GM23338 (cell line): ENCODE data around the gene PDE7B. TPM values are rescaled to one million over a fixed set of nuclear protein-coding genes. Genes with fewer than 3 reads are reported as not detected.

ENCODE experiments used
- ATAC-seq: fragments of 200-7000 bp; cut with Tn5 transposase; 3 replicates; pipeline ENCODE4 v1.9.1; 2020
- DNase-seq: peaks from one replicate; pipeline ENCODE4 v3.0.0-alpha.2; 2015; ENCODE audit warnings: low spot score
- H2AFZ ChIP-seq: fragments of 200-600 bp; sonication (generic); 2 replicates; pipeline ENCODE4 v1.8.0; 2016; ENCODE audit warnings: antibody characterized with exemption, mild to moderate bottlenecking, moderate library complexity
- H3F3A ChIP-seq: fragments of 200-600 bp; sonication (generic); replicated peaks from 2 replicates; pipeline ENCODE4 v1.8.0; 2017; ENCODE audit warnings: antibody characterized with exemption, mixed run types, low read depth
- H3K27ac ChIP-seq: fragments of 200-600 bp; sonication (generic); 2 replicates; pipeline ENCODE4 v1.6.1; 2016; ENCODE audit warnings: low read depth
- H3K27me3 ChIP-seq: fragments of 200-600 bp; sonication (generic); 2 replicates; pipeline ENCODE4 v1.8.0; 2016; ENCODE audit warnings: mild to moderate bottlenecking, mixed run types, moderate library complexity; ENCODE audit not compliant: insufficient read depth
- H3K36me3 ChIP-seq: fragments of 200-600 bp; sonication (generic); 2 replicates; pipeline ENCODE4 v1.8.0; 2016; ENCODE audit warnings: mild to moderate bottlenecking; ENCODE audit not compliant: insufficient read depth
- H3K4me1 ChIP-seq: fragments of 200-600 bp; sonication (generic); 2 replicates; pipeline ENCODE4 v1.8.0; 2016; ENCODE audit warnings: mild to moderate bottlenecking, moderate library complexity; ENCODE audit not compliant: insufficient read depth
- H3K4me2 ChIP-seq: fragments of 200-600 bp; sonication (generic); 2 replicates; pipeline ENCODE4 v1.7.1; 2017; ENCODE audit warnings: mixed run types
- H3K4me3 ChIP-seq: fragments of 200-600 bp; sonication (generic); 2 replicates; pipeline ENCODE4 v1.6.1; 2016; ENCODE audit warnings: mixed run types
- H3K79me2 ChIP-seq: fragments of 200-600 bp; sonication (generic); replicated peaks from 2 replicates; pipeline ENCODE4 v1.8.0; 2017; ENCODE audit warnings: mild to moderate bottlenecking; ENCODE audit not compliant: insufficient read depth
- H3K9me2 ChIP-seq: fragments of 200-600 bp; sonication (generic); 2 replicates; pipeline ENCODE4 v1.8.0; 2017; ENCODE audit not compliant: insufficient read depth
- H4K20me1 ChIP-seq: fragments of 200-600 bp; sonication (generic); replicated peaks from 2 replicates; pipeline ENCODE4 v1.8.0; 2017; ENCODE audit warnings: mild to moderate bottlenecking; ENCODE audit not compliant: insufficient read depth
- H3K27ac Mint-ChIP-seq: 2 replicates; pipeline ENCODE4 v1.8.0; 2020; ENCODE audit warnings: inconsistent platforms, mild to moderate bottlenecking, moderate library complexity, mixed read lengths
- H3K27me3 Mint-ChIP-seq: 3 replicates; pipeline ENCODE4 v1.8.0; 2022; ENCODE audit warnings: low read depth, mild to moderate bottlenecking, moderate library complexity, mixed read lengths, inconsistent platforms; ENCODE audit not compliant: insufficient read depth, poor library complexity
- H3K36me3 Mint-ChIP-seq: 3 replicates; pipeline ENCODE4 v1.8.0; 2021; ENCODE audit warnings: low read depth, mild to moderate bottlenecking, inconsistent platforms, moderate library complexity, mixed read lengths
- H3K4me1 Mint-ChIP-seq: 3 replicates; pipeline ENCODE4 v1.8.0; 2020; ENCODE audit warnings: mild to moderate bottlenecking, inconsistent platforms, mixed read lengths
- H3K4me3 Mint-ChIP-seq: 3 replicates; pipeline ENCODE4 v1.8.0; 2021; ENCODE audit warnings: moderate library complexity, mild to moderate bottlenecking, inconsistent platforms, mixed read lengths
- H3K9me3 Mint-ChIP-seq: 3 replicates; pipeline ENCODE4 v1.8.0; 2020; ENCODE audit warnings: moderate library complexity, mild to moderate bottlenecking, inconsistent platforms, mixed read lengths
- CREB1 ChIP-seq: fragments of 250-450 bp; sonication (Bioruptor Pico); IDR thresholded peaks from 2 replicates; pipeline ENCODE4 v1.5.0; 2020; ENCODE audit warnings: low read depth, mild to moderate bottlenecking, moderate library complexity
- ETS1 ChIP-seq: IDR thresholded peaks from 2 replicates; pipeline ENCODE4 v1.6.1; 2016; ENCODE audit warnings: antibody characterized with exemption
- NANOG ChIP-seq: IDR thresholded peaks from 2 replicates; pipeline ENCODE4 v1.6.1; 2016; ENCODE audit warnings: antibody characterized with exemption, borderline replicate concordance
- REST ChIP-seq: IDR thresholded peaks from one replicate; pipeline ENCODE4 v1.6.1; 2018; ENCODE audit warnings: antibody characterized with exemption; ENCODE audit not compliant: unreplicated experiment
- ZNF331 ChIP-seq: fragments of 250-450 bp; sonication (Bioruptor Pico); IDR thresholded peaks from 2 replicates; pipeline ENCODE4 v1.5.0; 2020; ENCODE audit warnings: low read depth, mild to moderate bottlenecking, moderate library complexity
- ZNF462 ChIP-seq: fragments of 250-450 bp; sonication (Bioruptor Pico); IDR thresholded peaks from 2 replicates; pipeline ENCODE4 v1.5.0; 2020; ENCODE audit warnings: mild to moderate bottlenecking, moderate library complexity
- polyA plus RNA-seq: library from polyadenylated mRNA; unstranded; fragments of >200 nt; fragmentation: Nextera tagmentation; extraction: Ambion mirVana; gene quantifications from 2 replicates; pipeline ENCODE4 v1.2.1, GENCODE V29; 2016
- total RNA-seq: library from RNA; depleted of rRNA; stranded (reverse); fragments of >200 nt; shearing (Covaris generic); gene quantifications from 2 replicates; pipeline ENCODE4 v1.2.3, GENCODE V29; 2014

The PDE7B gene
- total and polyA plus RNA-seq, 2 experiments from 2014 or later = 0.07 TPM; not detected in 1

- TF ChIP-seq ZNF331 = no peak
- no peak for TF ChIP-seq NANOG
- TF ChIP-seq ZNF462 (CRISPR knock-in tag) = no peak
- no peak for TF ChIP-seq CREB1
- no peak for TF ChIP-seq ETS1
- no peak for TF ChIP-seq REST
- Histone ChIP-seq H3K4me2 (no peak overlapping the region), H4K20me1 (no peaks in the 10 kb centered on the region), H3K79me2 (no peaks in the 10 kb centered on the region), H3K9me2 (no peaks in the 10 kb centered on the region), H3K4me1 (no peaks in the 10 kb centered on the region), H2AFZ (no peak overlapping the region), H3F3A (no peaks in the 10 kb centered on the region), H3K36me3 (no peaks in the 10 kb centered on the region; the same call in 1 of the 2 replicates), H3K27me3 (no peaks in the 10 kb centered on the region), H3K27ac (no peak overlapping the region), H3K4me3 (no peak overlapping the region)
- DNase-seq = no peak
- H3K27ac Mint-ChIP-seq = no peak overlapping the region
- peaks cover 2% of the 10 kb centered on the region; the same call in 2 of the 3 replicates for H3K4me1 Mint-ChIP-seq
- no peaks in the 10 kb centered on the region for H3K9me3 Mint-ChIP-seq
- H3K4me3 Mint-ChIP-seq = no peak overlapping the region
- H3K27me3 Mint-ChIP-seq = no peaks in the 10 kb centered on the region
- ATAC-seq = no peak
- H3K36me3 Mint-ChIP-seq = no peaks in the 10 kb centered on the region
Measured at GRCh38 chr6:136129365-136129764, 277.9 kb downstream of the PDE7B start.
